Subcutaneous abdominal adipose tissue (tissue), 5 donors: Measurements from ENCODE around the gene TRIM34.
"Not testable (repeated sequence)": the region's sequence is repeated elsewhere in the genome, so short reads cannot be mapped to it uniquely, and the experiment has no call there.

Experiments used
- H3K27ac ChIP-seq: one replicate; pipeline ENCODE4 v1.7.0; 2013; ENCODE audit warnings: low read depth, mild to moderate bottlenecking, inconsistent platforms, low read length, moderate library complexity
- H3K27me3 ChIP-seq, 5 donors: one replicate each; pipeline ENCODE4 v1.7.0; 2013; ENCODE audit warnings: low read length in 5 of 5, inconsistent platforms in 1 of 5; ENCODE audit not compliant: control insufficient read depth in 5 of 5, insufficient read depth in 4 of 5
- H3K36me3 ChIP-seq, 5 donors: one replicate each; pipeline ENCODE4 v1.7.0; 2013; ENCODE audit warnings: low read length in 5 of 5; ENCODE audit not compliant: control insufficient read depth in 5 of 5, insufficient read depth in 5 of 5
- H3K4me1 ChIP-seq, 5 donors: one replicate each; pipeline ENCODE4 v1.7.0; 2013; ENCODE audit warnings: low read length in 5 of 5, mild to moderate bottlenecking in 3 of 5, moderate library complexity in 1 of 5; ENCODE audit not compliant: control insufficient read depth in 5 of 5, insufficient read depth in 5 of 5
- H3K4me3 ChIP-seq, 5 donors: one replicate each; pipeline ENCODE4 v1.7.0; 2013; ENCODE audit warnings: low read length in 5 of 5, low read depth in 1 of 5
- H3K9ac ChIP-seq, 5 donors: one replicate each; pipeline ENCODE4 v1.7.0; 2013; ENCODE audit warnings: low read length in 5 of 5, mild to moderate bottlenecking in 4 of 5, moderate library complexity in 3 of 5
- H3K9me3 ChIP-seq, 5 donors: one replicate each; pipeline ENCODE4 v1.7.0; 2013; ENCODE audit warnings: low read length in 5 of 5; ENCODE audit not compliant: control insufficient read depth in 5 of 5
- donor health status: healthy.
- donor health status: healthy.
- donor health status: healthy.
- donor health status: healthy.
- donor health status: healthy.

The TRIM34 gene

DNA sequence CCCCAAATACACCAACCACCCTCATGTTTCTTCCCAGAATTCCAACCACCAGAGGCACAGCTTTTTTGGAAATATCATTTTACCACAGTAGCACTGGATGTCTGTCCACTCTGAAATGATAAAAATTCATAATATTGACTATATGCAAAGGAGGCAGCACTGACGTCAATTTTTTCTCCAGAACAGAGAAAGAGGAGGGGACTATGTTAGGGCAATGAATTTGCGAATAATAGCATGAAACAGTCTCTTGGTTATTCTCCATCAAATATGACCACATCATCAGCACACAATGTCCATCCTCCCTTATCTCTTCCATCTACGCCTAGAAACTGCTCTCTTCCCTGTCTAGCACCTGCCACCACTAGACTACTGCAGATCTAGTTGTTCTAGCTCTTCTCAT lies 21.3 kb downstream of the TRIM34 start:
- Histone ChIP-seq H3K4me1 (no peaks in the 10 kb centered on the region), H3K9ac (no peak overlapping the region), H3K27me3 (no peaks in the 10 kb centered on the region), H3K4me3 (no peak overlapping the region), H3K9me3 (no peaks in the 10 kb centered on the region), H3K27ac (no peak overlapping the region), H3K36me3 (peaks cover 27 to 31% (median 29%) of the 10 kb centered on the region in 5 donors)

GRCh38 chr11:5655474-5655873 lies 30.7 kb downstream of the TRIM34 start:
- Histone ChIP-seq H3K27ac (no peak overlapping the region), H3K27me3 (no peaks in the 10 kb centered on the region), H3K4me3 (no peak overlapping the region)

DNA sequence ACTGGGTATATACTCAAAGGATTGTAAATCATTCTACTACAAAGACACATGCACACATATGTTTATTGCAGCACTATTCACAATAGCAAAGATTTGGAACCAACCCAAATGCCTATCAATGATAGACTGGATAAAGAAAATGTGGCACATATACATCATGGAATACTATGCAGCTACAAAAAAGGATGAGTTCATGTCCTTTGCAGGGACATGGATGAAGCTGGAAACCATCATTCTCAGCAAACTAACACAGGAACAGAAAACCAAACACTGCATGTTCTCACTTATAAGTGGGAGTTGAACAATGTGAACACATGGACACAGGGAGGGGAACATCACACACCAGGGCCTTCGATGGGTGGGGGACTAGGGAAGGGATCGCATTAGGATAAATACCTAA lies 32.2 kb downstream of the TRIM34 start:
- not testable (repeated sequence) for H3K9me3 ChIP-seq, H3K9ac ChIP-seq, H3K27me3 ChIP-seq, H3K36me3 ChIP-seq, H3K4me1 ChIP-seq, H3K4me3 ChIP-seq, H3K27ac ChIP-seq

More at GRCh38 chr11:5655474-5655873, 30.7 kb downstream of the TRIM34 start:
- Histone ChIP-seq H3K9ac (no peak overlapping the region), H3K36me3 (peaks cover 0 to 3% (median 0%) of the 10 kb centered on the region in 5 donors), H3K4me1 (no peaks in the 10 kb centered on the region), H3K9me3 (peaks cover 0 to 5% (median 0%) of the 10 kb centered on the region in 5 donors)

DNA sequence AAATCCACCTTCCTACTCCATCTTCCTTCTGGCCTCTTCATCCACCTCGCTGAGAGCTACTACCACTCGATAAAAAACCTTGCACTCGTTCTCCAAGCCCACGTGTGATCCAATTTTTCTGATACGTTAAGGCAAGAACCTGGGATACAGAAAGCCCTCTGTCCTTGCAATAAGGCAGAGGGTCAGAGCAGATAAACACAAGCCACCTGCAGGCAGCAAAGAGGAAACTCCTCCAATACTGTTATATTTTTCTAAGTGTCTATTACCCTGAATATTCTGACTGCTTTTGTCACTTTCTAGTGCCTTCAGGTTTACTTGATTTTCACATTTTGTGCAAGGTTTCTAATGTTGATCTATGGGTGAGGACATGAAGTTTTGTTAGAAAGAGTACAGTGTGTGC lies 33.5 kb downstream of the TRIM34 start:
- H3K4me3 ChIP-seq: no peak overlapping the region
- H3K9me3 ChIP-seq: no peaks in the 10 kb centered on the region
- peaks cover 0 to 10% (median 3%) of the 10 kb centered on the region in 5 donors for H3K36me3 ChIP-seq
- H3K4me1 ChIP-seq: no peaks in the 10 kb centered on the region
- no peak overlapping the region for H3K27ac ChIP-seq
- no peaks in the 10 kb centered on the region for H3K27me3 ChIP-seq
- no peak overlapping the region for H3K9ac ChIP-seq

DNA sequence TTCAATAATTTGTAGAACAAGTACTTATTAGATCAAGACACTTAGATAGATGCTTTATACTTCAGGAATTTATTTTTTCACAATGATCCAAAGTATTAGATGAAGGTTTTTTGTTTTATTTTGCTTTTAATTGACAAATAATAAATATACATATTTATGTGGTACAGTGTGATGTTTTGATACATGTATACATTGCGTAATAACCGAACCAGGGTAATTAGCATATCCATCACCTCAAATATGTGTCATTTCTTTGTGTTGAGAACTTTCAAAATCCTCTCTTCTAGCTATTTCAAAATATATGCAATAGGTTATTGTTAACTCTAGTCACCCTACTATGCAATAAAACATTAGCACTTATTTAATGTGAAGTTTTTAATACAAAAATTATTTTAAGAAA lies 38.7 kb downstream of the TRIM34 start:
- no peak overlapping the region for H3K27ac ChIP-seq
- peaks cover 14 to 39% (median 25%) of the 10 kb centered on the region in 5 donors for H3K36me3 ChIP-seq
- no peak overlapping the region for H3K9ac ChIP-seq
- no peaks in the 10 kb centered on the region for H3K9me3 ChIP-seq
- no peaks in the 10 kb centered on the region for H3K27me3 ChIP-seq
- H3K4me3 ChIP-seq: no peak overlapping the region
- H3K4me1 ChIP-seq: no peaks in the 10 kb centered on the region

- peaks cover 18 to 48% (median 29%) of the 10 kb centered on the region in 5 donors for H3K36me3 ChIP-seq
- H3K27ac ChIP-seq: no peak overlapping the region
- H3K9me3 ChIP-seq: no peaks in the 10 kb centered on the region
- no peaks in the 10 kb centered on the region for H3K27me3 ChIP-seq
- H3K9ac ChIP-seq: no peak overlapping the region
- no peak overlapping the region for H3K4me3 ChIP-seq
- H3K4me1 ChIP-seq: no peaks in the 10 kb centered on the region
Measured at GRCh38 chr11:5665051-5665570, 40.3 kb downstream of the TRIM34 start.

- Histone ChIP-seq H3K36me3 (peaks cover 23 to 54% (median 36%) of the 10 kb centered on the region in 5 donors), H3K4me3 (no peak overlapping the region), H3K9ac (no peak overlapping the region), H3K4me1 (no peaks in the 10 kb centered on the region), H3K9me3 (no peaks in the 10 kb centered on the region), H3K27me3 (no peaks in the 10 kb centered on the region), H3K27ac (no peak overlapping the region)
Measured at GRCh38 chr11:5665746-5666401, 41.1 kb downstream of the TRIM34 start.

DNA sequence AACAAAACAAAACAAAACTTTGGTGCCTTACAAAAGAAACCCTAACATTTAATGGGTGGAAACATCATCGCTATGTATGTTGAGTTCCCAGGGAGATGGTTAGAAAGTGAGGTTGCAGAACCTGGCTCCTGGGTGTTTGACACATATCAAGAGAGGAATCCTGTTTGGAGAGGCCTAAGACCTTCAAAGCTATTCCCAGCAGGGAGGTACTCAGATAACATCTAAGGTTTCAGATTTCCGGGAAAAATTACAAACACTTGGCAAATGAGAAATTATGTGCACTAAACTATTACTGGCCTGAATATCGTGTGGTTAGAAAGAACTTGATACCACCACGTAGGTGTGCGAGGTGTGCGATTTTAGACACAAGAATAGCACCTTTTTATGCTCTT lies 41.6 kb downstream of the TRIM34 start:
- Histone ChIP-seq H3K4me1 (no peaks in the 10 kb centered on the region), H3K36me3 (peaks cover 23 to 53% (median 36%) of the 10 kb centered on the region in 5 donors), H3K9ac (no peak overlapping the region), H3K27me3 (no peaks in the 10 kb centered on the region), H3K4me3 (no peak overlapping the region), H3K9me3 (no peaks in the 10 kb centered on the region), H3K27ac (no peak overlapping the region)

GRCh38 chr11:5671831-5672230 lies 47.0 kb downstream of the TRIM34 start:
- Histone ChIP-seq H3K36me3 (peaks cover 13 to 29% (median 17%) of the 10 kb centered on the region in 5 donors), H3K27ac (no peak overlapping the region), H3K4me1 (no peaks in the 10 kb centered on the region), H3K9ac (no peak overlapping the region), H3K9me3 (no peaks in the 10 kb centered on the region), H3K4me3 (no peak overlapping the region), H3K27me3 (no peaks in the 10 kb centered on the region)

- Histone ChIP-seq H3K36me3 (peaks cover 17 to 33% (median 30%) of the 10 kb centered on the region in 5 donors), H3K27ac (no peak overlapping the region), H3K4me1 (no peaks in the 10 kb centered on the region), H3K27me3 (no peaks in the 10 kb centered on the region), H3K4me3 (no peak overlapping the region), H3K9ac (no peak overlapping the region), H3K9me3 (no peaks in the 10 kb centered on the region)
Measured at GRCh38 chr11:5674391-5674790, 49.6 kb downstream of the TRIM34 start.
